Kidney (tissue), 14 donors: ENCODE measurements around the gene SCML1. TPM values are rescaled to one million over a fixed set of nuclear protein-coding genes. Genes with fewer than 3 reads are reported as not detected.

Source experiments
- DNase-seq, 5 donors: peaks; one replicate each; pipeline ENCODE4 v3.0.0-alpha.2; 2013 to 2020
- FAIRE-seq: peaks from 2 replicates; lab custom pipeline; 2012; peaks lifted over from hg19 to GRCh38; lab: Jason Lieb, UNC
- H3K27ac ChIP-seq, 2 donors: one replicate each; pipeline ENCODE4 v1.7.0; 2013; ENCODE audit warnings: low read depth in 2 of 2, low read length in 2 of 2, inconsistent platforms in 1 of 2
- H3K27me3 ChIP-seq: one replicate; pipeline ENCODE4 v1.7.1; 2013; ENCODE audit warnings: low read length, inconsistent platforms; ENCODE audit not compliant: control insufficient read depth, insufficient read depth
- H3K36me3 ChIP-seq, 3 donors: one replicate each; pipeline versions ENCODE4 v1.7.0 to v1.7.1; 2013; ENCODE audit warnings: low read length in 3 of 3, control low read depth in 1 of 3, inconsistent platforms in 1 of 3; ENCODE audit not compliant: insufficient read depth in 3 of 3, control insufficient read depth in 2 of 3
- H3K4me1 ChIP-seq, 3 donors: one replicate each; pipeline versions ENCODE4 v1.7.0 to v1.7.1; 2013; ENCODE audit warnings: low read length in 3 of 3, inconsistent platforms in 1 of 3, low read depth in 1 of 3; ENCODE audit not compliant: control insufficient read depth in 2 of 3, insufficient read depth in 2 of 3
- H3K4me3 ChIP-seq, 3 donors: one replicate each; pipeline versions ENCODE4 v1.7.0 to v1.8.1; 2013; ENCODE audit warnings: low read length in 3 of 3, control low read depth in 1 of 3, inconsistent platforms in 1 of 3
- H3K9ac ChIP-seq, 3 donors: one replicate each; pipeline versions ENCODE4 v1.7.0 to v1.7.1; 2013; ENCODE audit warnings: low read length in 3 of 3, control low read depth in 1 of 3, inconsistent platforms in 1 of 3
- H3K9me3 ChIP-seq, 3 donors: one replicate each; pipeline versions ENCODE4 v1.7.0 to v1.7.1; 2013; ENCODE audit warnings: low read length in 3 of 3, control low read depth in 1 of 3, inconsistent platforms in 1 of 3; ENCODE audit not compliant: control insufficient read depth in 2 of 3, insufficient read depth in 1 of 3
- CTCF ChIP-seq: IDR thresholded peaks from 3 replicates; pipeline ENCODE4 v1.5.1; 2012; ENCODE audit warnings: mild to moderate bottlenecking, moderate library complexity, borderline replicate concordance; ENCODE audit not compliant: insufficient read depth; ENCODE audit errors: extremely low read depth
- intact Hi-C: fragments of 100-400 bp; cut with DNase I; formaldehyde crosslinking; loops from one replicate; pipeline ENCODE4 v1.11.1; 2022
- polyA plus RNA-seq: library from polyadenylated mRNA; stranded (reverse); fragments of 350-450 nt; fragmentation: Illumina TruSeq; extraction: RNeasy Lipid Tissue Mini Kit (QIAGEN cat#74804); gene quantifications from one replicate; pipeline ENCODE4 v1.2.3, GENCODE V29; 2014; ENCODE audit warnings: low read depth, low replicate concordance; ENCODE audit not compliant: insufficient read depth
- total RNA-seq: library from RNA; stranded (reverse); fragmentation: NEBNext Ultra II Directional; extraction: Animal tissue kit (Norgen Biotek cat#: 25700); gene quantifications from one replicate; pipeline ENCODE4 v1.2.1, GENCODE V29; 2021
- donor health status: control.
- donor health status: control.
- donor health status: control.
- donor health status: control.
- donor health status: control.
- donor health status: DM: yes; HTN: yes; CAD: no.
- donor health status: Normal renal cell carcinoma (clear cell type).

The SCML1 gene
- total and polyA plus RNA-seq, 2 donors from 2014 or later = 8.5 to 9.9 TPM

- intact Hi-C loops = no loop called here
- peak; percentile 89 for FAIRE-seq
Observed at GRCh38 chrX:17743913-17744312, 6.6 kb downstream of the SCML1 start.

DNA sequence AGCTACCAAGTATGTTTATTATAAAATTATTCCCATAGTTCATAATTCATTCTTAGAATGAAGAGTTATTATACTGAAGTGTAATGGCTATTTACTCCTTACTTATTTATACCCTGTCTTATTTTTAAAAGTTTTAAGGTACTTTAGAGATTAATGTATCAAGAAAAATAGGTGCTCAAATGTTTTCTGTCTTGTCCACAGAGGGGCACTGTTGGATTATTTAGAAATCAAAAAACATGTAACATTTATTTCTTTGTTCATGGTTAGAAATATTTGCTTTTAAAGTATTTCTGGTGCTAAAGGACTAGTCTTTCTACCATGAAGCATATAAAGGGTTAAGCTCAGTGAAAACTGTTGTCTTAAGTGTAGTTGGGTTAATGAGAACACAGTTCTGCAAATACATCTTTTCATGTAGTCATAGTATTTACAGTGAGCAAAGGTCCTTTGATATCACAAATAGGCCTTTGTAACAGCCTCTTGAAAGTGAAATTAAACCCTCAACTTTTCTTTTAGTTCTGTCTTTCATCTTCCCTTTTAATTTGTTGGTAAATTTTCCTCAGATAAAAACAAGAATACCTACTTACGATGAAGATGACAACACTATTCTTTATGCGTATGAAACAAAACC lies 7.7 kb downstream of the SCML1 start:
- TF ChIP-seq CTCF = no peak
- H3K9me3 ChIP-seq = no peaks in the 10 kb centered on the region
- FAIRE-seq (peak; percentile 97), DNase-seq (peak in 2 of 5 donors; percentile 16 to 45)
- peaks cover 3% of the 10 kb centered on the region for H3K27me3 ChIP-seq
- peaks cover 0 to 4% (median 0%) of the 10 kb centered on the region in 3 donors for H3K36me3 ChIP-seq
- no peak overlapping the region for H3K9ac ChIP-seq
- no peak overlapping the region for H3K27ac ChIP-seq
- intact Hi-C loops = no loop called here
- no peaks in the 10 kb centered on the region for H3K4me1 ChIP-seq
- H3K4me3 ChIP-seq = no peak overlapping the region

More at GRCh38 chrX:17743913-17744312, 6.6 kb downstream of the SCML1 start:
- H3K27me3 ChIP-seq = no peaks in the 10 kb centered on the region
- no peak overlapping the region for H3K27ac ChIP-seq
- no peak overlapping the region for H3K9ac ChIP-seq
- no peaks in the 10 kb centered on the region for H3K4me1 ChIP-seq
- H3K36me3 ChIP-seq = no peaks in the 10 kb centered on the region
- no peaks in the 10 kb centered on the region for H3K9me3 ChIP-seq
- H3K4me3 ChIP-seq = no peak overlapping the region
- TF ChIP-seq CTCF = no peak
- no peak for DNase-seq

- Histone ChIP-seq H3K9me3 (no peaks in the 10 kb centered on the region), H3K4me1 (no peaks in the 10 kb centered on the region), H3K4me3 (no peak overlapping the region), H3K27me3 (peaks cover 6% of the 10 kb centered on the region), H3K36me3 (peaks cover 0 to 19% (median 4%) of the 10 kb centered on the region in 3 donors), H3K27ac (no peak overlapping the region), H3K9ac (no peak overlapping the region)
- DNase-seq (no peak), FAIRE-seq (no peak)
- intact Hi-C loops = no loop called here
- TF ChIP-seq CTCF = no peak
Observed at GRCh38 chrX:17747692-17748091, 10.4 kb downstream of the SCML1 start.
